RWPE2 (cell line): ENCODE data around the gene NEGR1.
"Not testable (repeated sequence)": the region's sequence is repeated elsewhere in the genome, so short reads cannot be mapped to it uniquely, and the experiment has no call there.

Experiments used
- ATAC-seq: fragments of 200-7000 bp; cut with Tn5 transposase; 3 replicates; pipeline ENCODE4 v1.9.1; 2021; ENCODE audit warnings: low read depth
- DNase-seq: peaks from one replicate; pipeline ENCODE4 v3.0.0-alpha.2; 2020; ENCODE audit warnings: low spot score
- H3K27ac ChIP-seq: fragments of 450-650 bp; 2 replicates; pipeline ENCODE4 v1.5.1; 2017; ENCODE audit warnings: mild to moderate bottlenecking; ENCODE audit not compliant: poor library complexity, severe bottlenecking
- H3K27me3 ChIP-seq: fragments of 250-450 bp; sonication (Bioruptor Pico); 2 replicates; pipeline ENCODE4 v1.5.1; 2021; ENCODE audit warnings: mild to moderate bottlenecking, moderate library complexity; ENCODE audit not compliant: insufficient read depth, poor library complexity, severe bottlenecking
- H3K36me3 ChIP-seq: fragments of 250-450 bp; sonication (Bioruptor Pico); 2 replicates; pipeline ENCODE4 v1.5.1; 2020; ENCODE audit warnings: low read depth, mild to moderate bottlenecking, moderate library complexity
- H3K4me1 ChIP-seq: fragments of 250-450 bp; sonication (Bioruptor Pico); 2 replicates; pipeline ENCODE4 v1.5.1; 2021; ENCODE audit warnings: mild to moderate bottlenecking, moderate library complexity; ENCODE audit not compliant: insufficient read depth, poor library complexity, severe bottlenecking
- H3K4me3 ChIP-seq: fragments of 250-450 bp; sonication (Bioruptor Pico); 2 replicates; pipeline ENCODE4 v1.5.1; 2021; ENCODE audit warnings: mild to moderate bottlenecking, moderate library complexity; ENCODE audit not compliant: severe bottlenecking
- H3K9me3 ChIP-seq: fragments of 250-450 bp; sonication (Bioruptor Pico); 2 replicates; pipeline ENCODE4 v1.5.1; 2021; ENCODE audit warnings: mild to moderate bottlenecking, moderate library complexity; ENCODE audit not compliant: severe bottlenecking
- CTCF ChIP-seq: fragments of 450-650 bp; IDR thresholded peaks from one replicate; pipeline ENCODE4 v1.5.1; 2017; ENCODE audit warnings: mild to moderate bottlenecking, moderate library complexity; ENCODE audit not compliant: poor library complexity, severe bottlenecking

NEGR1 gene

GRCh38 chr1:72241397-72241796 lies 40.9 kb downstream of the NEGR1 start:
- ATAC-seq (peak; percentile 91), DNase-seq (no peak)
- Histone ChIP-seq H3K9me3 (no peaks in the 10 kb centered on the region), H3K27ac (no peak overlapping the region), H3K27me3 (no peaks in the 10 kb centered on the region), H3K36me3 (no peaks in the 10 kb centered on the region), H3K4me1 (peaks cover 4% of the 10 kb centered on the region), H3K4me3 (no peak overlapping the region)
- no peak for TF ChIP-seq CTCF

- not testable (repeated sequence) for ATAC-seq, H3K27ac ChIP-seq, H3K9me3 ChIP-seq, DNase-seq, H3K36me3 ChIP-seq, H3K4me1 ChIP-seq, H3K4me3 ChIP-seq, H3K27me3 ChIP-seq
Measured at GRCh38 chr1:72235931-72236330, 46.4 kb downstream of the NEGR1 start.

- DNase-seq (no peak), ATAC-seq (no peak)
- Histone ChIP-seq H3K9me3 (no peaks in the 10 kb centered on the region), H3K27me3 (no peaks in the 10 kb centered on the region), H3K36me3 (no peaks in the 10 kb centered on the region), H3K27ac (no peak overlapping the region), H3K4me1 (peaks cover 13% of the 10 kb centered on the region), H3K4me3 (no peak overlapping the region)
- no peak for TF ChIP-seq CTCF
Measured at GRCh38 chr1:72235062-72235461, 47.3 kb downstream of the NEGR1 start.

GRCh38 chr1:72230746-72231145 lies 51.6 kb downstream of the NEGR1 start:
- Histone ChIP-seq H3K27ac (peak overlapping the region; percentile 76), H3K4me3 (no peak overlapping the region), H3K4me1 (peaks cover 19% of the 10 kb centered on the region), H3K9me3 (no peaks in the 10 kb centered on the region), H3K36me3 (no peaks in the 10 kb centered on the region), H3K27me3 (no peaks in the 10 kb centered on the region)
- TF ChIP-seq CTCF: no peak
- ATAC-seq (peak; percentile 88), DNase-seq (no peak)

- no peak for TF ChIP-seq CTCF
- Histone ChIP-seq H3K9me3 (no peaks in the 10 kb centered on the region), H3K4me1 (peaks cover 19% of the 10 kb centered on the region), H3K27ac (peak overlapping the region; percentile 76), H3K4me3 (no peak overlapping the region), H3K36me3 (no peaks in the 10 kb centered on the region), H3K27me3 (no peaks in the 10 kb centered on the region)
- ATAC-seq (peak; percentile 44), DNase-seq (no peak)
Measured at GRCh38 chr1:72229893-72230292, 52.4 kb downstream of the NEGR1 start.
